ENCODE measurements around the gene RPL28. TPM values are rescaled to one million over a fixed set of nuclear protein-coding genes. Genes with fewer than 3 reads are reported as not detected.
A peak's percentile ranks its signal among the peaks of the same experiment; 100 is the strongest.

Gene RPL28
- total RNA-seq, 1 experiment from 2014 or later, result 453 TPM

DNA sequence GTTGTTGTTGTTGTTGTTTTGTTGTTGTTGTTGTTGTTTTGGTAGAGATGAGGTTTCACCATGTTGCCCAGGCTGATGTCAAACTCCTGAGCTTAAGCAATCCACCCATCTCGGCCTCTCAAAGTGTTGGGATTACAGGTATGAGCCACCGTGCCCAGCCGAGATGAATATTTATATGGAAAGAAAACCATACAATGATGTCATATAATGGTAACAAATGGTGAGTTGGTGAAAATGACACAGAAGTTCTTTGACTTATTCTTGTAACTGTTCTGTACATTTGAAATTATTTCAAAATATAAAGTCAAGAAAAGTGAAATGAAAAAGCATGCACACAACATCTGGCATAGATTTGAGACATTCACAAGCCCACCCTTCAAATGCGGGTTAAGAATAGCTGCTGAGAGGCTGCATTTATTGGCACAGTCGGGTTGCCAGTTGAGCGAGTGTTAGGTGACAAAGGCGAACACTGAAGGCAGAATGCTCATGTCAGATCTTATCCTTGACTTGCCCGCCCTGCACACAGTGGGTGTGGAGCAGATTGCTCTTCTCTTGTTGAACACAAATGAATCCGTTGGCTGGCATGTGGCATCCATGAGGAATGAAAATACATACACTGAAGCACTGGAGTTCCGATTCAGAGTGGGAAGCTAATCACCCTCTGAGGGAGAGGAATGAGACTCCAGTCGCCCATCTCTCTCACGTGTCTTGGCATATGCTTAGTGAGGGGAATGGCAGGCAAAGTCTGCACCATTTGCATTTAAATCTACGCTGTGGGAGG, 37.7 kb downstream of the RPL28 start:
- no peak for DNase-seq (ENCODE audit: low spot score)

DNA sequence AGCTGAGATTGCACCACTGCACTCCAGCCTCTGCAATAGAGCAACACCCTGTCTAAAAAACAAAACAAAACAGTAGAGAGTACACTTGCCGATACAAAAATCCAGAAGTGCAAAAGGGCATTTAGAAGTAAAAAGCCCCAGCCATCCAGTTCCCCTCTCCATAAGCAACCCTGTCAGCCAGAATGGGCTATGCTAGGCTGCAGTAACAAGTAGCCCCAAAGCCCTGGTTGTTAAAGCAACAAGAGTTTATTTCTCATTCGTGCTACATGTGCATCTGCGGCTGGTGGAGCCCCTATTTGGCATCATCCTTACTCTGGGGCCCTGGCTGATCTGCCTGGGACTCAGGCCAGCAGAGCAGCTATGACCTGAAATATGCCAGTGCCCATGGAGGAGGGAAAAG, 38.8 kb downstream of the RPL28 start:
- DNase-seq (ENCODE audit: low spot score), result no peak

DNA sequence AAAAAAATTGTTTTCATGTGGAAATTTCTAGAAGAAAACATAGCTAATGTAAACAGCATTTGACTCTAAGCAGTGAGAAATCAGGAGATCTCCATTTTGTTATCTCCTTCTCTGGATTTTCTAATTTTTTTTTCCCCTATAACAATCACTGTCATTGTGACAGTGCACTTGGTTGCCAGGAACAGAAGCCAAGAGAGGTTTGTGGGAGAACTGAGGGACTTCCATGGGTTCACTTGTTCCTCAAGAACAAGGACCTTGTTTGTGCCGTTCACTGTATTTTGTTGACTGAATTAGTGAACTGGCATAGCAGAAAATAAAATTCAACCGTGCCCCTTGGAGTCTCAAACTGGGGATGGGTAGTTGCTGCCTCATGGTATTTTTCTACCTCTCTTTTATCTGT, 40.3 kb downstream of the RPL28 start:
- no peak for DNase-seq (ENCODE audit: low spot score)

DNA sequence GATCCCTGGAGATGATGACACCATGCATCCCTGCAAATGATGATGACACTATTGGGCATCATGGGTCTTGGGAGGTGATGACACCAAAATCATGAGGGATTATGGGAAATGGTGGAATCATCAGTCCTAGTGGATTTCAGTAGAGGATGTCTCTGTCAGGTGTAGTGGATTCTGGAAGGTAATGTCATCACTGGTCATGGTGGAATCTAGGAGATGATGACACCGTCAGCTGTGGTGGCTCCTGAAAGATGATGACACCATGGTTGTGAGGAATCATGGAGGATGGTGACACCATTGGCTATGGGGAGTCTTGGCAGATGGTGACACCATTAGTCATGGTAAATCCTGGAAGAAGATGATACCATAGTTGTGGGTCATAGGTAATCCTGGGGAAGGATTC, 45.5 kb downstream of the RPL28 start:
- no peak for DNase-seq (ENCODE audit: low spot score)

DNA sequence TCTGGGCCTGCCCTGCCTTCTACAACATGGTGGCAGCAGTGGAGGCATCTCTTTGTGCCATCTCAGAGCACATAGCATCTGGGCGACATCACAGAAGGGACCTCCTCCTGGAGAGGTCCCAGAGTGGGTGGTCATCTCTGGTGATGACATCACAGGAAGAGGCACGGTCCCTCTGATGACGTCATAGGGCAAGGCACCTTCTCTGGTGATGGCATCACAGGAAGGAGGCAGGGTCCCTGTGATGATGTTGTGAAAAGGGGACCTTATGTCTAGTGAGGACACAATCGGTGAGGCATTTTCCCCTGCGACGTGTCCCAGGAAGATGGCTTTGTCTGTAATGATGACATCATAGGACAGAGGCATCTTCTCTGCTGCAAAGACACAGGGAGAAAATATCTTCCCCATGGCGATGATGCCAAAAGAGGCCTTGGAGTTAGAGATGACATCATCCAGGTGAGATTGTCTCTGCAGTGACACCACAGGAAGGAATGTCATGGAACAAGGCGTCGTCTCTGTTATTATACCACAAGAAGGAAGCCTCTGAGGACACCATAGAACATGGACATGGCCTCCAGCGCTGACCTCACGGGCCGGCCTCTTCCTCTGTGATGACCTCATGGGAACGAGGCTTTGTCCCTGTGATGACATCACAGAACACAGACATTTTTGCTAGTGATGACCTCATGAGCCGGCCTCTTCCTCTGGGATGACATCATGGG, 46.7 kb downstream of the RPL28 start:
- no peak for DNase-seq (ENCODE audit: low spot score)

DNA sequence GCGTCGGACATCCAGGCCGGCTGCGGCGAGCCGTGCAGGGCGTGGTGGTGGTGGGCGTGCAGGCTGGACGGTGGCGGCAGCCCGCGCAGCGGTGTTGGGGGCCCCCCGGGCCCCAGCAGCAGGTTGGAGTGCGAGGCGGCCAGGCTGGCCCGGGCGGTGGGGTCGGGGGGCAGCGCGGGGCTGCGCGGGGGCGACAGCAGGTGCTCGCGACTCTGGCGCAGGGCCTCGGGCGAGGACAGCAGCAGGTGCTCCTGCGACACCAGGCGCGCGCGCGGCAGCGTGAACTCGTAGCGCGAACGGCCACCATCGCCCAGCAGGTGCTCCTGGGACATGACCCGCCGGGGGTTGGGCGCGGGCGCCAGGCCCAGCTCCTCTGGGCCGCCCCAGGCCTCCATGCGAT, 47.6 kb downstream of the RPL28 start:
- no peak for DNase-seq (ENCODE audit: low spot score)

DNA sequence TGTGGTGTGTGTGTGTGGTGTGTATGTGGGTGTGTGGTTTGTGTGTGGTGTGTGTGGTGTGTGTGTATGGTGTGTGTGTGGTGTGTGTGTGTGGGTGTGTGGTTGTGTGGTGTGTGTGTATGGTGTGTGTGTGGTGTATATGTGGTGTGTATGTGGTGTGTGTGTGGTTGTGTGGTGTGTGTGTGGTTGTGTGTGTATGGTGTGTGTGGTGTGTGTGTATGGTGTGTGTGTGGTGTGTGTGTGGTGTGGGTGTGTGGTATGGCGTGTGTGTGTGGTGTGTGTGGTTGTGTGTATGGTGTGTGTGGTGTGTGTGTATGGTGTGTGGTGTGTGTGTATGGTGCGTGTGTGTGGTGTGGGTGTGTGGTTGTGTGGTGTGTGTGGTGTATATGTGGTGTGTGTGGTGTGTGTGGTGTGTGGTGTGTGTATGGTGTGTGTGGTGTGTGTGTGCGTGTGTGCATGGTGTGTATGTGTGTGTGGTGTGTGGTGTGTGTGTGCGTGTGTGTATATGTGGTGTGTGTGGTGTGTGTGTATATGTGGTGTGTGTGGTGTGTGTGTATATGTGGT, 48.7 kb downstream of the RPL28 start:
- DNase-seq (ENCODE audit: low spot score), result no peak

DNA sequence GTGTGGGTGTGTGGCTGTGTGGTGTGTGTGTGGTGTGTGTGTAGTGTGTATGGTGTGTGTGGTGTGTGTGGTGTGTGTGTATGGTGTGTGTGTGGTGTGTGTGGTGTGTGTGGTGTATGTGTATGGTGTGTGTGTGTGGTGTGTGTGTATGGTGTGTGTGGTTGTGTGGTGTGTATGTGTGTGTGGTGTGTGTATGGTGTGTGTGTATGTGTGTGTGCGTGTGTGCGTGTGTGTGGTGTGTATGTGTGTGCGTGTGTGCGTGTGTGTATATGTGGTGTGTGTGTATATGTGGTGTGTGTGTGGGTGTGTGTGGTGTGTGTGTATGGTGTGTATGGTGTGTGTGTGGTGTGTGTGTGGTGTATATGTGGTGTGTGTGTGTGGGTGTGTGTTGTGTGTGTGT, 49.3 kb downstream of the RPL28 start:
- DNase-seq (ENCODE audit: low spot score), result no peak

DNA sequence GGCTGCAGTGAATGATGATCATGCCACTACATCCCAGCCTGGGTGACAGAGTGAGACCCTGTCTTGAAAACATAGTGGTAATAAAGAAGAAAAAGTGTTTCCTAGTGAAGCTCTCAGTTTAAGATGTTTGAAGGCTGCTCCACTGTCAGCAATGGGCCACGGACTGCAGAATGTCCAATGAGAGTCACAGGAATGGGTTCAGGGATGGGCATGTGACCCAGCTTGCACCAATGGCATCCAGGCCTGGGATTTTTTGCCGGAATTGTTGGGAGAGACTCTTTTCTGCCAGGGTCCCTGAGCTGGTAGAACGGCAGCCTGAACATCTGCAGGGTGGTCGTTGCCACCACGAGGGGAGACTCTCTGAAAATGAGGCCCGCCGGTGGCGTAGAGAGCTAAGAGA, 51.1 kb downstream of the RPL28 start:
- no peak for DNase-seq (ENCODE audit: low spot score)

DNA sequence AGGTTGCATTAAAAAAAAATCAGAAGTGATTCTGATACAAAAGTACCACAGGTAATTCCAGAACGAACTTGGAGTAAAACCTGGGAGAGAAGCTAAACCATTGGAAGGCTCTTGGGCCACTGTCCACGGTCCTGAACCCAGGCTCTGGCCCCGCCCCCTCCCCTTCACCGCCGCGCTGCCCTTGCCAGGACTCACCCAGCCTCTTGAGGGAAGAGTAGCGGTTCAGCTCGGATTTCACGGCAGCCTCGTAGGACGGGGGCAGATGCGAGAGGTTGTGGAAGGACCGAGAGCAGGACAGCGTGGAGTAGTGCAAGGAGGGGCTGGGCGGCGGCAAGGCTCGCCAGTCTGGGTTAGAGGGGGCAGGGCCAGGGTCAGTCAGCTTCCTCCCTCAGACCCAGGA, 51.7 kb downstream of the RPL28 start:
- DNase-seq (ENCODE audit: low spot score), result peak; percentile 81

DNA sequence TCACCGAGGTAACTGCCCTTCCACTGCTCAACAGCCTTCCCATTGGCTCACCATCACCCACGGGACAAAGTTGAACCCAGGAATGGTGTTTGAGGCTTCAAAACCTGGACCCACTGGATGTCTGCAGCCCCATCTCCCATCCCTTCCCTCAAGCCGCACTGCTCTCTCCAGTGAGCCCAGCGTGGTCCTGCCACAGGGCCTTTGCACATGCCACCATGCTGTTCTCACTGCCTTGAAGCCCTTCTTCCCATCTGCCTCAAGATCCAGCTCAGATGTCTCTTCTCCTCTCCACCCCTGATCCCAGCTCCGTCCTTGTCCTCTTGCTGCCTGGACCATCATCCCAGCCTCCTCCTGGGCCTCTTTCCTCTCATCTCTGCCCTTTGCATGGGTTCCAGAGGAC, 53.3 kb downstream of the RPL28 start:
- DNase-seq (ENCODE audit: low spot score), result no peak

DNA sequence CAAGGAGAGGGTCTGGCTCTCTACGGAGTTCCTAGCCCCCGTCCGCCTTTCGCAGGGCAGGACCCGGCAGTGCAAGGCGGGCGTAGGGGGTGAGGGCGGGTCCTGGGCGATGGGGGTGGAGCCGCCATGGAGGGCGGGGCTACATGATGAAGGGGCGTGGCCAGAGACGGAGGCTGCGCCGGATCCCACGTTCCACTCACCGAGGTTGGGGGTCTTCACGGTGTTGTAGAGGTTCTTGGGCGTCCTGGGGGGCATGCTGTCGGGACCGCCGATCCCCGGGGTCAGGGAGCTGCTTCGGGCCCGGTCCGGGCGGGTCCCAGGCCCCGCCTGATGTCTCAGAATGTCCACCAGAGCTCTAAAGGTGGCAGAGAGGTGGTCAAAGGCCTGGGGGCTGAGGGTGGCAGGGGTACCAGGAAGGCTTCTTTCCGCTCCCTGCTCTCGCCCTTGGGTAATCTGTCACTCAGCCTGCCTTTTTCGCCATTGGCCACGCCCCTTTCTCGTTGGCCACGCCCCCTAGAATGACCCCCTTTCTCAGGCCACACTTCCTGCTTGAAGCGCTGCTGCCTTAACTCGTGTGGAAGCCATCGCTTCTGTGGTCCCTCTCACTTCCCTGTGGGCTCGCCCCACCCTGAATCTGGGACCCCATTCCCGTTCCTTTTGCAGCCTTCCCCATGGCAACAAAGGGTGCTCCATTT, 54.8 kb downstream of the RPL28 start:
- DNase-seq (ENCODE audit: low spot score), result no peak

DNA sequence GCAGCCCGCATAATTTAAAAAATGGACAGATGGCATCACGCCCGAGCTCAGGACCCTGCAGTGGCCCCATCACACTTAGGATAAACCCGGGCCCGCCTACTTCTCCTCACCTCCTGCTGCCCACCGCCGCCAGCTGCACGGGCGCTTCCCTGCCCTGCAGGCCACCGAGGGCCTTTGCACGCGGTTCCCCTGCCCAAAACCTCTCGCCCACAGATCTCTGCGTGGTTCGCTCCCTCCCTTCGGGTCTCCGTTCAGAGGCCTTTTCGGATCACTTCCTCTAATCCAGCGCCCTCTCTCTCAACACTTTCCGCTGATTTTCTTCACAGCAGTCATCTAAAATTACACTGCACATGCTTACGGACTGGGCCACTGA, 55.6 kb downstream of the RPL28 start:
- DNase-seq (ENCODE audit: low spot score), result no peak

DNA sequence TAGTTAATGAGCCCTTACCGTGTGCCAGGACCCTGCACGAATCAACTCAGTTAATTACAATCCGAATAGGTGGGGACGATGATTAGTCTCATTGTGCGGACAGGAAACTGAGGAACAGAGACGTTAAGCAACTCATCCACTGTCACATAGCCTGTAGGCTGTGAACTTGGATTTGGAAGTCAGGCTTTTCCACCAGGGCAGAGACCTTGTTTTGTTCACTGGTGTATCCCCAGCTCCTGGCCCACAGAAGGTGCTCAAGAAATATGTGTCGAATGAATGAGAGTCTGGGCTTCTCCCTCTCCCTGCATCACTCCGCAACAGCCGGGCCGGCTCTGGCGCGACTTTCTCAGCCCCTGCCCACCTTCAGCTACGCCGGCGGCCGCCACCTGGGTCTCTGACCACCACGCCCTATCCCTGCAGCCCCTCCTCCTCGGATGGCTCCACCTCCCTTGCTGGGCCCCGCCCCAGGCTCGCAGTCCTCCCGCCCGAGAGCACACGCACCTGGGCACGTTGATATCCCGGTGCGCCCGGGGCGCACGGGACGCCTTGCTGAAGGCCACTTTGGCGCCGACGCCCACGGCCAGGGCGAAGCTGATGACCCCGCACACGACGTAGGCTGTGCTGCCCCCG, 56.1 kb downstream of the RPL28 start:
- DNase-seq (ENCODE audit: low spot score), result no peak

DNA sequence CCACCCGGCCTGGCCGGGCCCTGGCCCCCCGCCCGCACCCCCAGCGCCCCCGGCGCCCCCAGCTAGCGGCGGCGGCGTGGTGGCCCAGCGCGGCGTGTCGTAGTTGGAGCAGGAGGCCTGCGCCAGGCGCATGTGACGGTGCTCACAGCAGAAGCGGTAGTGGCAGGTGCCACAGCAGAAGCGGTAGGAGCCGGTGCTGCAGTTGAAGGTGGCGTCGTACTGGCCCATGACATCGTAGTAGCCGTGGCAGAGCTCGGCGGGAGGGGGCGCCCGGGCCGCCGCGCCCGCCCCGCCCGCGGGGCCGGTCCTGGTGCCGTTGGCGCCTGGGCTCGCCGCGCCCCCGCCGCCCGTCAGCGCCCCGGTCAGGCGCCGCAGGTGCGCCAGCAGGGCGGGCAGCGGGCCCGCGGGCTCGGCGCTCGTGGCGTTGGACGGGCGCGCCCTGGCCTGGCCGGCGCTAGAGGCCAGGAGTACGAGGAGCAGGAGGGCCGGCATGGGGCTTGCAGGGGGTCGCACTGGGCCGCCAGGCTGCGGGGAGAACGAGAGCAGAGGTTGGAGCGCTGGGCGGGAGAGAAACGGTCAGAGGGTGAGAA, 56.7 kb downstream of the RPL28 start:
- DNase-seq (ENCODE audit: low spot score), result no peak

DNA sequence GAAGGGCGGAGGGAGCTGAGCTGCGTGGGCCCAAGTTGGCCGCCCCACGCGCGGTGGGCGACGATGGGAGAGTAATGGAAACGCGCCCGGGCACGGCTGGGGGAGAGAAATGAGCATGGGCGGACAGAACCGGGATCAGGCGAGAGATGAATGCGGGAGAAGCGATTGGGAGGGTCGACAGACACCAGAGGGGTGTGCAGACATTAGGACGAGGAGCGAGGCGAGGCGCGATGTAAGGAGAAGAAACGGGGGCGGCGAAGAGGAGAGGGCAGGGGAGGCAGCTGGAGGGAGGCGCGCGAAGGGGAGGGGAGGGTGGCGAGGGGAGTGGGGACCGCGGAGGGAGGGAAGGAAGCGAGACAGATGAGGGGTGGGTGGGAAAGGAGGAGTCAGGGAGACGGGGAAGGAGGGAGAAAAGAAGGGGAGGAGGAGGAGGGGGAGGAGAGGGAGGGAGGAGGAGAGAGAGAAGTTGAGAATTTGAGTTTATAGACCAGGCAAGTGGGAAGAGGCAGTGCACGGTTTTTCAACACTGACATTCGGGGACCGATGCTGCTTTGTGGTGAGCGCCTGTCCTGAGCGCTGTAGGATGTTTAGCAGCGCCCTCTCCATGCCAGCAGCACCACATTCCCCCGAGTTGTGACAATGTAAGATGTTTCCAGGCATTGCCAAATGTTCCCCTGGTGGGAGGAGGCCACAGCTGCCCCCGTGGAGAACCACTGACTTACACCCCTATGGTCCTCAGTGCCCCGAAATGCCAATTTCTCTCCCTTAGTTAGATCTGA, 57.5 kb downstream of the RPL28 start, which contains the start of gene SHISA7:
SHISA7 (minus strand) TSS at position 256 of the 779 bp plus-strand sequence. CDS start 437 bp downstream, outside the sequence.
- no peak for DNase-seq (ENCODE audit: low spot score)

DNA sequence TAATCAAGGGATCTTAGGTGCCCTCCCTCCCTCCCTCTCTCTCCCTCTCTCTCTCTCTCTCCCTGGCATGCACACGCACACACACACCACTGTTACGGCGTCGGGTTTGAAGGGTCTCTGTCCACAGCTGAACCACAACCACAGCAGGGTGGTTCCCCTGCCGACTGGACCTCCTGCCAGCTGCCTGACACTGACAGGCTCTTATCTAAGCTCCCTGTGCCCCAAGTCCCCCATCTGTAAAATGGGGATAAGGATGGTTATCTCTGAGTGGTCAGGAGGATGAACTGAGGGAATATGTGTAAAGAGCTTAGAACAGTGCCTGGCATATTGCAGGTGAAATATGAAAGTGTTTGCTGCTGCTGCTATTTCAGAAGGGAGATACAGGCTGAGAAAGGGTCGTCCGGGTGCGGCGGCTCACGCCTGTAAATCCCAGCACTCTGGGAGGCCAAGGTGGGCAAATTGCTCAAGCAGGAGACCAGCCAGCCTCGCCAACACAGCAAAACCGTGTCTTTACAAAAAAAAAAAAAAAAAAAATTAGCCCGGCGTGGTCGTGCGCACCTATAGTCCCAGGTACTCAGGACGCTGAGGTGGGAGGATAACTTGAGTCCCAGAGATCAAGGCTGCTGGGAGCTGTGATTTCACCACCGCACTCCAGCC, 58.2 kb downstream of the RPL28 start:
- DNase-seq (ENCODE audit: low spot score), result no peak

DNA sequence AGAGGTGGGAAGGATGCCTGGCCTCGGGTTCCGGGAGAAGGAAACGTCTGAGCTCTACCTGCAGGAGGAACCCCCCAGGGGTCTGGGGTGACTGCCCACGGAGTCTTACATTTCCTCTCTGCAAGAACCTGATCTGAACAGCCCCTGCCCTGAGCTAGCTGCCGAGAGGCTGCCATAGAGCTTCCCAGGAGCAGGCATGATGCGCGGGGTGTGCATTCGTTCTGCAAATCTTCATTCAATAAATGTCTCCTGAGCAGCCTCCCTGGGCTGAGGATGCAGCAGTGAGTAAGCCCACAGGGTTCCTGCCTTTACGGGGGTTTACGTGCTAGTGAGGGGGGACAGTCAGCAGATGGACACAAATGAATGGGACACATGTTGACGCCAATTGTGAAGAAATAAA, 58.9 kb downstream of the RPL28 start:
- no peak for DNase-seq (ENCODE audit: low spot score)

DNA sequence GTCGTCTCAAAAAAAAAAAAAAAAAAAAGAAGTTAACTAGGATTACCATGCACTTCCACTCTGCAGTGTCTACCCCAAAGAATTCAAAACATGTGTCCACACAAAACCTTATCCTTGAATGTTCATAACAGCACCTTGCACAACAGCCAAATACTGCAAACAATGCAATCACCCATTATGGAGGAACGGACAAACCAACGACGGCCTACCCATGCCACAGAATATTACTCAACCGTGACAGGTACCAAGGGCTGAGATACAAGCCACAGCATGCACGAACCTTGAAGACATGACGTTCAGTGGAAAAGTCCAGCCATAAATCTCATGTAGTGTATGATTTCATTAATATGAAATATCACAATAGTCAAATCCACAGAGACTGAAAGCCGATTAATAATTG, 60.3 kb downstream of the RPL28 start:
- no peak for DNase-seq (ENCODE audit: low spot score)

All from A172 (cell line).